ENCODE data around the gene LLGL2. TPM values are rescaled to one million over a fixed set of nuclear protein-coding genes. Genes with fewer than 3 reads are reported as not detected.

The LLGL2 gene
- total RNA-seq, 2 donors from 2014 or later, result 113 to 251 TPM

GRCh38 chr17:75547091-75547490 is 21.6 kb downstream of the LLGL2 start:
- Histone ChIP-seq H3K4me1 (peaks cover 89% of the 10 kb centered on the region), H3K4me3 (no peak overlapping the region), H3K27ac (peak overlapping the region in 3 of 4 donors; percentile 53 to 98 (median 75)), H3K36me3 (replicated peaks in 1 of 2; ENCODE audit: insufficient read depth in 1 of 2, low read depth in 2 of 2) (no peaks in the 10 kb centered on the region), H3K9me3 (no peaks in the 10 kb centered on the region), H3K27me3 (no peaks in the 10 kb centered on the region)
- ATAC-seq (no peak), DNase-seq (peak in 1 of 4 donors; percentile 42)
- intact Hi-C loops (cut with DNase I), result no loop called here
- 60 to 61% methylated on average over 7 to 9 of the region's 9 CpGs for WGBS, 2 donors
- TF ChIP-seq CTCF (IDR thresholded peaks at IDR 0.05) (no peak), POLR2A (IDR thresholded peaks at IDR 0.05) (no peak)

- Histone ChIP-seq H3K4me3 (no peak overlapping the region), H3K27ac (peak overlapping the region; percentile 97 to 100 (median 98)), H3K27me3 (no peaks in the 10 kb centered on the region), H3K9me3 (no peaks in the 10 kb centered on the region), H3K36me3 (replicated peaks in 1 of 2; ENCODE audit: insufficient read depth in 1 of 2, low read depth in 2 of 2) (no peaks in the 10 kb centered on the region), H3K4me1 (peaks cover 83% of the 10 kb centered on the region)
- TF ChIP-seq POLR2A (IDR thresholded peaks at IDR 0.05) (no peak), CTCF (IDR thresholded peaks at IDR 0.05) (no peak)
- DNase-seq, result no peak
- no peak for ATAC-seq
- 65 to 75% methylated on average over 4 to 5 of the region's 5 CpGs for WGBS, 2 donors
- intact Hi-C loops (cut with DNase I), result no loop called here
Observed at GRCh38 chr17:75548813-75549212, 23.3 kb downstream of the LLGL2 start.

GRCh38 chr17:75549246-75550138 is 24.0 kb downstream of the LLGL2 start:
- peaks cover 76% of the 10 kb centered on the region for H3K4me1 ChIP-seq
- 5 to 19% methylated on average over 8 to 18 of the region's 22 CpGs for WGBS, 2 donors
- peak overlapping the region; percentile 97 to 100 (median 98) for H3K27ac ChIP-seq
- H3K9me3 ChIP-seq, result no peaks in the 10 kb centered on the region
- intact Hi-C loops (cut with DNase I), result no loop called here
- ATAC-seq (peak; percentile 92), DNase-seq (peak; percentile 87 to 96 (median 94))
- H3K27me3 ChIP-seq, result no peaks in the 10 kb centered on the region
- TF ChIP-seq CTCF (IDR thresholded peaks at IDR 0.05) (peak in 2 of 7 experiments; percentile 4 to 12), POLR2A (IDR thresholded peaks at IDR 0.05) (peak; percentile 86 to 93 (median 90))
- H3K4me3 ChIP-seq, result no peak overlapping the region
- no peaks in the 10 kb centered on the region for H3K36me3 ChIP-seq (replicated peaks in 1 of 2; ENCODE audit: insufficient read depth in 1 of 2, low read depth in 2 of 2)

GRCh38 chr17:75550139-75550465 is 24.6 kb downstream of the LLGL2 start:
- TF ChIP-seq POLR2A (IDR thresholded peaks at IDR 0.05) (no peak), CTCF (IDR thresholded peaks at IDR 0.05) (no peak)
- ATAC-seq (peak; percentile 38), DNase-seq (no peak)
- Histone ChIP-seq H3K4me3 (no peak overlapping the region), H3K36me3 (replicated peaks in 1 of 2; ENCODE audit: insufficient read depth in 1 of 2, low read depth in 2 of 2) (no peaks in the 10 kb centered on the region), H3K27me3 (no peaks in the 10 kb centered on the region), H3K9me3 (no peaks in the 10 kb centered on the region), H3K27ac (peak overlapping the region; percentile 97 to 100 (median 98)), H3K4me1 (peaks cover 74% of the 10 kb centered on the region)
- intact Hi-C loops (cut with DNase I), result no loop called here
- 0 to 20% methylated on average over 2 to 4 of the region's 4 CpGs for WGBS, 2 donors
